CD4-positive, alpha-beta T cell (primary cell): Measurements from ENCODE around the gene TUBA3E. TPM values are rescaled to one million over a fixed set of nuclear protein-coding genes. Genes with fewer than 3 reads are reported as not detected.
A peak's percentile ranks its signal among the peaks of the same experiment; 100 is the strongest.
"Not testable (repeated sequence)": the region's sequence is repeated elsewhere in the genome, so short reads cannot be mapped to it uniquely, and the experiment has no call there.

Source experiments
- ATAC-seq: fragments of 200-7000 bp; cut with Tn5 transposase; one replicate; pipeline ENCODE4 v1.10.0; 2022; ENCODE audit warnings: mild to moderate bottlenecking; ENCODE audit not compliant: poor library complexity
- CTCF ChIA-PET: fragments of 350-600 bp; sonication (Branson Sonifier 250); formaldehyde crosslinking; loops from one replicate; lab custom pipeline; 2021; ENCODE audit warnings: antibody characterized with exemption, inconsistent platforms; lab: Charles Lee
- POLR2A ChIA-PET: fragments of 350-600 bp; sonication (Branson Sonifier 250); formaldehyde crosslinking; loops from one replicate; lab custom pipeline; 2021; ENCODE audit warnings: antibody characterized with exemption, inconsistent platforms; lab: Charles Lee
- DNase-seq, 14 experiments: peaks; one replicate each; pipeline ENCODE4 v3.0.0-alpha.2; 2013 to 2020; ENCODE audit warnings: mixed read lengths in 2 of 14
- H3K27ac ChIP-seq, 2 donors: one replicate each; pipeline versions ENCODE4 v1.5.1 to v1.7.0; 2013; ENCODE audit warnings: low read length in 2 of 2, low read depth in 1 of 2, mild to moderate bottlenecking in 1 of 2
- H3K27me3 ChIP-seq, 2 experiments: 1 replicate in 1 of 2; 2 replicates in 1 of 2; pipeline versions ENCODE4 v1.6.1 to v1.7.0; 2013; ENCODE audit warnings: low read length in 2 of 2, control low read depth in 1 of 2, mild to moderate bottlenecking in 1 of 2, moderate library complexity in 1 of 2; ENCODE audit not compliant: insufficient read depth in 2 of 2, control insufficient read depth in 1 of 2
- H3K36me3 ChIP-seq: one replicate; pipeline ENCODE4 v1.6.1; 2013; ENCODE audit warnings: low read length, control low read depth; ENCODE audit not compliant: insufficient read depth
- H3K4me1 ChIP-seq: one replicate; pipeline ENCODE4 v1.6.1; 2013; ENCODE audit warnings: low read length, control low read depth; ENCODE audit not compliant: insufficient read depth
- H3K4me3 ChIP-seq: one replicate; pipeline ENCODE4 v1.5.1; 2013; ENCODE audit warnings: mild to moderate bottlenecking, low read length, moderate library complexity
- H3K9me3 ChIP-seq, 2 experiments: 1 replicate in 1 of 2; 2 replicates in 1 of 2; pipeline versions ENCODE4 v1.6.1 to v1.7.0; 2013; ENCODE audit warnings: low read length in 2 of 2, mild to moderate bottlenecking in 2 of 2, control low read depth in 1 of 2, moderate library complexity in 1 of 2; ENCODE audit not compliant: control insufficient read depth in 1 of 2, insufficient read depth in 1 of 2
- H3K27ac Mint-ChIP-seq: one replicate; pipeline ENCODE4 v1.8.0; 2020; ENCODE audit warnings: mixed read lengths
- H3K27me3 Mint-ChIP-seq: one replicate; pipeline ENCODE4 v1.8.0; 2021; ENCODE audit warnings: mixed read lengths
- H3K36me3 Mint-ChIP-seq: one replicate; pipeline ENCODE4 v1.8.0; 2021; ENCODE audit warnings: low read depth, mixed read lengths
- H3K4me1 Mint-ChIP-seq: one replicate; pipeline ENCODE4 v1.8.0; 2021; ENCODE audit warnings: low read depth, mixed read lengths
- H3K4me3 Mint-ChIP-seq: one replicate; pipeline ENCODE4 v1.8.0; 2020; ENCODE audit warnings: mild to moderate bottlenecking, mixed read lengths
- H3K9me3 Mint-ChIP-seq: one replicate; pipeline ENCODE4 v1.8.0; 2020; ENCODE audit warnings: mixed read lengths
- intact Hi-C, 2 experiments: fragments of 100-400 bp; cut with DNase I in 1 of 2; cut with micrococcal nuclease in 1 of 2; formaldehyde crosslinking; loops; one replicate each; pipeline versions ENCODE4 v1.15.1 to v1.9.0; 2023 to 2025; cut with DNase I, micrococcal nuclease
- total RNA-seq, 174 experiments: library from RNA in 2 of 174; stranded (reverse) in 2 of 174; gene quantifications; one replicate each; pipeline ENCODE4 v1.2.3 and lab custom pipeline; 2021 to 2026
- TF ChIP-seq, protein P1 (sequence below): fragments of 200-600 bp; IDR thresholded peaks from one replicate; pipeline ENCODE4 v1.8.0; 2022; ENCODE audit warnings: antibody characterized with exemption, mild to moderate bottlenecking

The TUBA3E gene
- total RNA-seq, 2 experiments from 2014 or later, result not detected

DNA sequence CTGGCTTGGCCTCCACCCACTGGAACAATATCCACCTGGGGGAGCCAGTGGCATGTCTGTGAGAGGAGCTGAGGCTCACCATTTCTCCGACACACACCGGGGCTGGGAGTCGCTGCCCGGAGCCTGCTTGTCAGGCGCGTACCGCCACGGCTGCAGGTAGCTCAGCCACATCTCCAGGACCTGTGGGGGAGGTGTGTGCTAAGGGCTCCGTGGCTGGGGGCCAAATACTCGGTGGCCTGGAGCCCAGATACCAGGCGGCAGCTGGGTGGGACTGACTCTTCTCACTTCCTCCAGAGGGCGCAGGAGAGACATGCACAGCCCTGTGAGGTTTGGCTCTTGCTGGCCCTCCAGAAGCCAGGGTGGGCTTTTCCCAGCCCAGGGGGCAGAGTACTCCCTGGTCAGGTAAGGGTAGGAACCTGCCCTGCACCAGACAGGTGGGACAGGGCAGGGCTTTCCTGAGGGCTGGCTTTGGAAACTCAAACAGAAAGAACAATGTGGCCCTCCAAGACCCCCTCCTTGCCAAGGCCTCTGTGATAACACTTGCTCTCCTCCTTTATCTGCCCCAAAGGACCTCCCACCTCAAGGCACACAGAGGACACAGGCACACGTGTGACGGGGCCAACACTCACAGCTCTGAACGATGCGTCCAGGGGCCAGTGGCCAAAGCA lies 42.1 kb downstream of the TUBA3E start:
- intact Hi-C loops, H3K27ac ChIP-seq, H3K4me1 Mint-ChIP-seq, ATAC-seq, CTCF ChIA-PET, H3K4me1 ChIP-seq, H3K27ac Mint-ChIP-seq, H3K27me3 Mint-ChIP-seq, POLR2A ChIA-PET, H3K4me3 ChIP-seq, H3K27me3 ChIP-seq, H3K9me3 ChIP-seq, H3K9me3 Mint-ChIP-seq, H3K4me3 Mint-ChIP-seq: not testable (repeated sequence)
- DNase-seq, result peak in 4 of 14 experiments; percentile 11 to 43 (median 34)
- peaks cover 61% of the 10 kb centered on the region for H3K36me3 Mint-ChIP-seq
- TF ChIP-seq, protein P1, sequence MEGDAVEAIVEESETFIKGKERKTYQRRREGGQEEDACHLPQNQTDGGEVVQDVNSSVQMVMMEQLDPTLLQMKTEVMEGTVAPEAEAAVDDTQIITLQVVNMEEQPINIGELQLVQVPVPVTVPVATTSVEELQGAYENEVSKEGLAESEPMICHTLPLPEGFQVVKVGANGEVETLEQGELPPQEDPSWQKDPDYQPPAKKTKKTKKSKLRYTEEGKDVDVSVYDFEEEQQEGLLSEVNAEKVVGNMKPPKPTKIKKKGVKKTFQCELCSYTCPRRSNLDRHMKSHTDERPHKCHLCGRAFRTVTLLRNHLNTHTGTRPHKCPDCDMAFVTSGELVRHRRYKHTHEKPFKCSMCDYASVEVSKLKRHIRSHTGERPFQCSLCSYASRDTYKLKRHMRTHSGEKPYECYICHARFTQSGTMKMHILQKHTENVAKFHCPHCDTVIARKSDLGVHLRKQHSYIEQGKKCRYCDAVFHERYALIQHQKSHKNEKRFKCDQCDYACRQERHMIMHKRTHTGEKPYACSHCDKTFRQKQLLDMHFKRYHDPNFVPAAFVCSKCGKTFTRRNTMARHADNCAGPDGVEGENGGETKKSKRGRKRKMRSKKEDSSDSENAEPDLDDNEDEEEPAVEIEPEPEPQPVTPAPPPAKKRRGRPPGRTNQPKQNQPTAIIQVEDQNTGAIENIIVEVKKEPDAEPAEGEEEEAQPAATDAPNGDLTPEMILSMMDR, result peak; percentile 14
- peaks cover 20% of the 10 kb centered on the region for H3K36me3 ChIP-seq

DNA sequence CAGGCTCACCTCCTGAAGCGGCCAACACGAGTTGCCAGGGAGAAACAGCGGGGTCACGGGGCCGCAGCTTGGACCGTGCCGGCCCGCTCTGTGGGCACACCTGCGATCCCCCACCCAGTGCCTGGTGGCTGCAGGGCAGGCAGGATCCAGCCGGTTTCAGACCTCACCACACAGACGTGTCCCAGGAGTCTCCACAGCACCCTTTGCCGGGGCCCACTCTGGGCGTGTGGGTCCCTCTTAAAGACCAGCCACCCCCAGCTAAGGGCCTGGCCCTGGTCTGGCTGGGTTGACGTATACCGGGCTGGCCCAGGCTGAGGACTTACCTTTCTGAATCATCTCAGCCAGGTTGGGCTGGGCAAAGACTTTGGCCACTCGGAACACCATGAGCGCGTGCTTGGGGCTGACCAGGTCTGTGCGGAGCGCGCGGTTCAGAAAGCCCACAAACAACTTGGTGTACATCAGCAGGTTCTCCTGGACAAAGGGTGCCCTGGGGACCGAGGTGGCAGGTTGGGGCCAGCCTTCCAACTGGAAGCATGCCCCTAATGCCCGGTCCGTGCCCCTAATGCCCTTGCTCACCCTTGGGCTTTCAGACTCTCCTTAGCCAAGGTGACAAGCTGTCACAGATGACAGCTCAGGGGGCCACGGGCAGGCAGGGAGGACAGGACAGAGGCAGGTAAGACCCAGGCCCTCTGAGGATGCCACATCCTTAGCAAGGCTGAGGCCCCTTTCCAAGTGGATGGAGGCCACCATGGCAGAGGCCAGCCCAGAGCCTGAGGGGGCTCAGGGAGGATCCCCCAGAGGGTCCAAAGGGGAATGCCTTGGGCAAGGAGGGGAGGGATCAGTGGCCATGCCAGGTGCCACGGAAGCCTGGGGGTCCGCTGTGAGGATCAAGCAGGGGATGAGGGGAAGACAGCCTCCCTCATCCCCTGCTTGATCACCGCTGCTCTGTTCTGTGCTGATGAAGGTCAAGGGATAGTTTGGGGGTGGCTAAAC lies 43.2 kb downstream of the TUBA3E start:
- Mint-ChIP-seq H3K4me3 (no peak overlapping the region), H3K27me3 (no peaks in the 10 kb centered on the region), H3K27ac (no peak overlapping the region), H3K36me3 (peaks cover 58% of the 10 kb centered on the region), H3K9me3 (no peaks in the 10 kb centered on the region), H3K4me1 (no peaks in the 10 kb centered on the region)
- ChIA-PET POLR2A (no interaction called here), CTCF (no interaction called here)
- H3K9me3 ChIP-seq, result no peaks in the 10 kb centered on the region
- H3K36me3 ChIP-seq, result peaks cover 20% of the 10 kb centered on the region
- TF ChIP-seq, protein P1, result no peak
- DNase-seq, result no peak
- H3K4me1 ChIP-seq, result no peaks in the 10 kb centered on the region
- no peak for ATAC-seq
- H3K27ac ChIP-seq, result no peak overlapping the region
- H3K27me3 ChIP-seq, result no peaks in the 10 kb centered on the region
- H3K4me3 ChIP-seq, result no peak overlapping the region
- intact Hi-C loops, result no loop called here

DNA sequence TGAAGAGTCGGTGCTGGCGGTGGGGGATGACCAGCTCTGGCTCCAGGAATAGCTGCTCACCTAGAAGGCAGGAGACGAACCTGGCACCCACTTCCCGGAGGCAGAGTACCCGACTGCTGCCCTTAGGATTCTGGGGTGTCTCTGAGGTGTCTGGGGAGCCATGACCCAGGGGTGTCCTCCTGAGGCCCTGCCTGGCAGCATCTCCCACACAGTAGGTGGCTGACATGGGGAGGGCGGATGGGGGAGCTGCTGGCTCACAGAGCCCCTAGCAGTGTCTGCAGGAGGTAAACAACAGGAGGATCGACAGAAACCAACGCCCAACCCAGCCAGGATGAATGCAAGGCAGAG lies 43.8 kb downstream of the TUBA3E start:
- H3K4me1 Mint-ChIP-seq, H3K4me3 ChIP-seq, intact Hi-C loops, H3K9me3 Mint-ChIP-seq, H3K27ac Mint-ChIP-seq, H3K27me3 ChIP-seq, H3K27me3 Mint-ChIP-seq, POLR2A ChIA-PET, DNase-seq, H3K27ac ChIP-seq, H3K4me3 Mint-ChIP-seq, ATAC-seq, H3K9me3 ChIP-seq, CTCF ChIA-PET, H3K4me1 ChIP-seq: not testable (repeated sequence)
- H3K36me3 Mint-ChIP-seq, result peaks cover 53% of the 10 kb centered on the region
- H3K36me3 ChIP-seq, result peaks cover 20% of the 10 kb centered on the region

DNA sequence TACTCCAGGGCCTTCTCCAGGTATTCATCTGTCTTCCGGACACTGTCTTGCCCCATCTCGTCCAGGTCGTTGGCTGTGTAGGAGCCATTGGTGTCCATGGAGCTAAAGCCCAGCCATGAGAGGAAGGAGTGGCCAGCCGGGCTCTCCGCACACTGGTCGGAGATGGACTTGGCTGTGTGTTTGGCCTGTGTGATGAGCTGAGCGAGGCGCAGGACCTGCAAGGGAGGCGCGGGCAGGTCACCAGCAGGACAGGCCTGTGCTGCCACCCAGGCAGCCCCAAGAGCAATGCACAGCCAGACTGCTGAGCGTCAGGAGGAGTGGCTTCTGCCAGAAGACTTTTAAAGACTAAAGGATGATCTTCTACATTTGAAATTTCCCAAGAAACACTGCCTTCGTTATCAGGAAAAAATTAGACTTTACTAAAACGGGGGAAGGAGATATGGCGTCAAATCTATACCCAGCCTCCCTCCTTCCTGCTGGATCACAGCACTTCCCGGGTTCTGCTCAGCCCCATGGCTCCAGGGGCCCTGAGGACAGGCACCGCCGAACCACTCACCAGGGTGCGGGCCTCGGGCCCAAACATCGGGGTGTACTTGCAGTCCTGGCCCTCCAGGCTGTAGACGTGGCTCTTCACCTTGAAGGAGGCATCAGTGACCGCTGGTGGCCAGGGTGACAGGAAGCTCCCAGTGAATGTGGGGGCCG lies 44.4 kb downstream of the TUBA3E start:
- POLR2A ChIA-PET, intact Hi-C loops, CTCF ChIA-PET, H3K9me3 Mint-ChIP-seq, H3K27me3 ChIP-seq, H3K9me3 ChIP-seq, ATAC-seq, DNase-seq, H3K4me1 ChIP-seq, H3K4me3 ChIP-seq, H3K27ac Mint-ChIP-seq, H3K27me3 Mint-ChIP-seq, H3K4me3 Mint-ChIP-seq, H3K4me1 Mint-ChIP-seq, H3K27ac ChIP-seq: not testable (repeated sequence)
- H3K36me3 Mint-ChIP-seq, result peaks cover 48% of the 10 kb centered on the region
- H3K36me3 ChIP-seq, result peaks cover 19% of the 10 kb centered on the region
